Measurements from ENCODE around the gene RPL27A.

The RPL27A gene

GRCh38 chr11:8692417-8692816 lies 9.8 kb downstream of the RPL27A start:
- TF ChIP-seq CTCF (IDR thresholded peaks at IDR 0.05; ENCODE audit: extremely low read depth, missing control alignments): no peak
- DNase-seq (ENCODE audit: low spot score): no peak

- no peak for TF ChIP-seq CTCF (IDR thresholded peaks at IDR 0.05; ENCODE audit: extremely low read depth, missing control alignments)
- no peak for DNase-seq (ENCODE audit: low spot score)
Observed at GRCh38 chr11:8693010-8693551, 10.5 kb downstream of the RPL27A start.

GRCh38 chr11:8693555-8693954 lies 11.0 kb downstream of the RPL27A start:
- DNase-seq (ENCODE audit: low spot score): no peak
- no peak for TF ChIP-seq CTCF (IDR thresholded peaks at IDR 0.05; ENCODE audit: extremely low read depth, missing control alignments)

- no peak for DNase-seq (ENCODE audit: low spot score)
- no peak for TF ChIP-seq CTCF (IDR thresholded peaks at IDR 0.05; ENCODE audit: extremely low read depth, missing control alignments)
Observed at GRCh38 chr11:8694137-8694536, 11.5 kb downstream of the RPL27A start.

GRCh38 chr11:8697054-8697453 lies 14.5 kb downstream of the RPL27A start:
- no peak for DNase-seq (ENCODE audit: low spot score)

GRCh38 chr11:8698379-8698851 lies 15.8 kb downstream of the RPL27A start:
- no peak for DNase-seq (ENCODE audit: low spot score)
- TF ChIP-seq CTCF (IDR thresholded peaks at IDR 0.05; ENCODE audit: extremely low read depth, missing control alignments): no peak

More at GRCh38 chr11:8697054-8697453, 14.5 kb downstream of the RPL27A start:
- TF ChIP-seq CTCF (IDR thresholded peaks at IDR 0.05; ENCODE audit: extremely low read depth, missing control alignments): no peak

GRCh38 chr11:8698917-8699441 lies 16.4 kb downstream of the RPL27A start:
- no peak for TF ChIP-seq CTCF (IDR thresholded peaks at IDR 0.05; ENCODE audit: extremely low read depth, missing control alignments)
- DNase-seq (ENCODE audit: low spot score): no peak

Measured in GM20000 (cell line).